ENCODE data around the gene PCARE.
"Not testable (repeated sequence)": the region's sequence is repeated elsewhere in the genome, so short reads cannot be mapped to it uniquely, and the experiment has no call there.

PCARE gene

DNA sequence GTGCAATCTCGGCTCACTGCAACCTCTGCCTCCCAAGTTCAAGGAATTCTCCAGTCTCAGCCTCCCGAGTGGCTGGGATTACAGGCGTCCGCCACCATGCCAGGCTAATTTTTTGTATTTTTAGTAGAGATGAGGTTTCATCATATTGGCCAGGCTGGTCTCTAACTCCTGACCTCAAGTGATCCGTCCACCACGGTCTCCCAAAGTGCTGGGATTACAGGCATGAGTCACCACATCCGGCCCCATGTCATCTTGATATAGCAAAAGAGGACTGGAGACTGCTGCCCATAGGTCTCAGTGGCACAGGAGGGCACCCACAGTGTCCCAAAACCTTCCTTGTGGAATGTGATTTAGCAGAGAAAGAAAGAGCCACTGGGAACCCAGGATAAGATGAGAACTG, 16.0 kb upstream of the PCARE start:
- DNase-seq, result not testable (repeated sequence)

DNA sequence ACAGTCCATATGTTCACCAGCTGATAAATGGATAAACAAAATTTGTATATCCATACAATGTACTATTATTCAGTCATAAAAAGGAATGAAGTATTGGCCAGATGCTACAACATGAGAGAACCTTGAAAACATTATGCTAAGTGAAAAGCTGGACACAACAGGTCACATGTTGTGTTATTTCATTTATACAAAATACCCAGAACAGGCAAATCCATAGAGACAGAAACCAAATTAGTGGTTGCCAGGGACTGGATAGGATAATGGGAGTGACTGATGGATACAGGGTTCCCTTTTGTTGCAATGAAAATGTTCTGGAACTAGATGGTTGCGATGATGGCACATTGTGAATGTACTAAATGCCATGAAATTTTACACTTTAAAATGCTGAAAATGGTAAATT, 10.2 kb upstream of the PCARE start:
- no peak for DNase-seq

DNA sequence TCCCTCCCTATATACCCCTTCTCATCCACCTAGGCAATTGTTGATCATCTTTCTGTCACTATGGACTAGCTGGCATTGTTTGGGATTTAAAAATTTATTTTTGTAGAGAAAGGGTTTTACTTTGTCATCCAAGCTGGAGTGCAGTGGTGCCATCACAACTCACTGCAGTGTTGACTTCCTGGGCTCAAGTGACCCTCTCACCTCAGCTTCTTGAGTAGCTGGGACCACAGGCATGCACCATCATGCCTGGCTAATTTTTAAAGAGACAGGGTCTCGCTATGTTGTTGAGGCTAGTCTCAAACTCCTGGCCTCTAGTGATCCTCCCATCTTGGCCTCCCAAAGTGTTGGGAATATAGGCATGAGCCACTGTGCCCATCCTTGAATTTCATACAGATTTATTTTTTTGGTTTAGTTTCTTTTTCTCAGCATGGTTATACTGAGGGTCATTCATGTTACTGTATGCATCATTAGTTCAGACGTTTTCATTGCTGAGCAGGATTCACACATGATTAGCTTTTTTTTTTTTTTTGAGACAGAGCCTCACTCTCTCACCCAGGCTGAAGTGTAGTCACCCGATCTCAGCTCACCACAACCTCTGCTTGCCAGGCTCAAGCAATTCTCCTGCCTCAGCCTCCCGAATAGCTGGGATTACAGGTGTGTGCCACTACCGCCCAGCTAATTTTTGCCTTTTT, 8.6 kb upstream of the PCARE start:
- no peak for DNase-seq

DNA sequence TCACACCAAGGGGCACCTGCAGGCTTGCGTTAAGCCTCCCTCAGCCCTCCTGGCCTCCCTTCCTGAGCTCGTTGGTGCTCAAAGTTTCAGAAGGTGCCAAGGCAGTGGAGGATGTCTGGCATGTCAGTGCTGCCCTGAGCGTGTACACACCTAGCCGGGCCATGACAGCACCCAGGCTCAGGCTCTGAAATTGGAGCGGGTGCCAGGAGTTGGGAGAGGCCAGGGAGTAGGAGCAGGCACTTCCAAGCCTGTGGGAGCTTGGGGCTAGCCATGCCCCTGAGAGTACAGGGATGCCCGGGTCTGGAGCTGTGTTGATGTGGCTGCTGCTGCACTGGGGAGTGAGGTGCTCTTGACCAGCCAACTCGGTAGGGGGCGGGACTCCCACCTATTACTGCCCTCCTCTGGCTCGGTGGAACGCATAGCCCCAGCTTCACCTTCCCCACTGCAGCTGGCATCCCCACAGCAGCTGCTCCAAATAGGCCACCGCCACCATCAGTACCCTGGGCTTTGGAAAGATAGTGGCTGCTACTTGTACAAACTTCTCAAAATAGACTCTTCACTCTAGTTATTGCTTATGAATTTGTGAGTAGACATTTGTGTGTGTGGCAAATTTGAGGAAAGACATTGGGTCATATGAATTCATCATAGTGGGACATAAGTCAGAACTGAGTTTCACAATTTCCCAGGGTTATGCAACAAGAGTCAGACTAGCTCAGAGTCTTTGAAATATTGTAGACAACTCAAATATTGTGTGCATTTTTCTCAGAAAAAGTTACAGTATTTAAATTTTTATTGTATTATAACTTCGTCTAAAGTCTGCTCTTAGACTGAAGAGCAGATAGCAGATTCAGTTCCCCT, 6.8 kb upstream of the PCARE start:
- DNase-seq, result no peak

DNA sequence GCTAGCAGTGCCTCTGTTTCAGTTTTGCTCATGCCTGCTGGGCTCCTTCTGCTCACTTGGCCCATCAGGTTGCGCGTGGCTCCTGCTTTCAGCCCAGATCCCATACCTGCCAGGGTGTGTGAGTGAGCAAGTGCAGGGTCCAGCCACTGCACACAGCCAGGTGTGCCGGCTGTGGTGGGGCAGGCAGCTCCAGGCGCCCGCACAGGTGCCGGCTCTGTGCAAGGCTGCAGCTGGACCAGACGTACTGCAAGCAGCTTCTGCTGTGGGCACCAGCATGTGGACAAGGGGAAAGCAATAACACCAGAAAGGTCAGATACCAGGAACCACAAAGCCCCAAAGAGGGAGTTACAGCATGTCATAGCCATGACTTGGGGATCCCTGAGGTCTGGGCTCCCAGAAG, 5.6 kb upstream of the PCARE start:
- no peak for DNase-seq

DNA sequence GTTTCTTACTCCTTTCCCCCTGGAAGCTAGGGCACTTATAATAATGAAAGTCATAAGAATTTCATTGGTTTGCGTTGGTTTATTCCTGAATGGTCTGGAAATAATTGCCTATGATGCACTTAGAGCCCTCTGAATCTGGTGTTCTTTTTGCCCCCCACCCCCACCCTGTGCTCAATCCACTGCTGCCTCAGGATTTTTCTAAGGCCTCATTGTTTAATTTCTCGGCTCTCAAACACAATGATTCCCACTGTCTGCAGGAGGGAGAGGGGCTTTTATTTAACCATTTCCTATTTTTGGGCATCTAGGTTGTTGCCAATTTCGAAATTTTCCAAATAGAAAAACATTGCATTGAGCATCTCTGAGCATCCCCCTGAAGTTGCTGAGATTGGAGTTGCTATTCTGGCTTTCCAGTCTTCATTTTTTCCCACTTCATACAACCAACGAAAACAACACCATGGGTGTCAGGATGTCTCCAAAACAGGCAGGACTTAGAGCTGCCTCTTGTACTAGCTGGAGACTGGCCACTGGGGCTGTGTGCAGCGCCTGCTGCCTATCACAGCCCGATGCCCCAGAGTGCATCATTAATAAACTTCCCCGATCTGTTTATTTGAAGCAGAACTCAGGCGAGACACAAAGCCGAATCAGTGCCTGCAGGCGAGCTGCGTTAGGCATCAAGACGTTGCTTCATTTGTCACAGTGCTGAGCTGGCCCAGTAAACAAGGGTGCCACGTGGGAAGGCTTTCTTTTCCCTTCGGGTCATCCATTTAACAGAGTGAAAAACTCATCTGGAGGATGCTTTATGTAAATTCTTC, 1.8 kb upstream of the PCARE start:
- DNase-seq, result no peak

DNA sequence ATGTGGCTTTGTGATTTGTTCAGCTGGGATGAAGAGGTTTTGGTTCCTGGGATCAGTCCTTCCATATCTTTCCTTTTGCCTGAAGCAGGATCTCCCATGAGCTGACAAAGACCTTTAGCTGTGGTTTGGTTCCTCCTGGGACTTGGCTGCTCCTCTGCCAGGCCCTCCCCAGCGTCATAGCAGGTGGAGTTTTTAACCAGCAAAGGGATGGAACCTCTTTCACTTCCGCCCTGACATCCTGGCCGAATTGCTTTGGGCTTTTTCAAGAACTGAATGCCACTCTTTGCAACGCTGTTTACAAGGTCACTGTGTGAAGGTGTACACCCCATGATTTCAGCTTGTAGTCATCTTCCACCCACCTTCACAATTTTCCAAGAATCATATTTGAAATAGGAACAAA, 390 bp downstream of the PCARE start:
- no peak for DNase-seq

DNA sequence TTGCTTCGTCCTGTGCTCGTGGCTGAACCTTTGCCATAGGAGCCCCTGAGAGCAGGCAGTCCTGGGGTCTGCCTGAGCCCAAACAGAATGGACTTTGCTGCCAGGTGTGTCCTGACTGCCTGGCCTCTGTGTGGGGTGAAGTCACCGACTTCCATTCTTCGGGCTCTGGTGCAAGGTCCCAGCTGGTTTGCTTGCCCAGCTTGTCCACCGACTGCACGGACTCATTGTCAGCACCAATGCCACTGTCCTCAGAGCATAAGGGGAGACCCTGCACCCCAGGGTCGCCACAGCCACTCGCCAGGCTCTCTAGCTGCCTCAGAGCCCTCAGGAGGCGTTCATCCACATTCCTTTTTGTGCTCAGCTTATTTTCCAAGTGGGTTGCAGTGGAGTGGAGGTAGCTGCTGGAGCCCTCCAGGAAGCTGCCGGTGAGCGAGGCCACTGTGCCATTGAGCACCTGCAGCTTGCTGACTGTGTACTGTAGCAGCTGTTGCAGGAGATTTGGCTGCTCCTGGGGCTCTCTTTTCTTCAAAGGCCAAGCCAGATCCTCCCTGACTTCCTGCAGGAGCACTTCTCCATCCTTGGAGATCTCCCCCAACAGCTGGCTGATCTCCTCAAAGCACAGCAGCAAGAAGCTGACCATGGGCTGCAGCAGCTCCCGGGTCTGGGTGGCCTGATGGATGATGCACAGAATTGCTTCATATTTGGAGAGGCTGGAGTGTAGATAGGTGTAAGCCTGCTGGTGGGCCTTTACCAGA, 1.2 kb downstream of the PCARE start:
- DNase-seq, result no peak

DNA sequence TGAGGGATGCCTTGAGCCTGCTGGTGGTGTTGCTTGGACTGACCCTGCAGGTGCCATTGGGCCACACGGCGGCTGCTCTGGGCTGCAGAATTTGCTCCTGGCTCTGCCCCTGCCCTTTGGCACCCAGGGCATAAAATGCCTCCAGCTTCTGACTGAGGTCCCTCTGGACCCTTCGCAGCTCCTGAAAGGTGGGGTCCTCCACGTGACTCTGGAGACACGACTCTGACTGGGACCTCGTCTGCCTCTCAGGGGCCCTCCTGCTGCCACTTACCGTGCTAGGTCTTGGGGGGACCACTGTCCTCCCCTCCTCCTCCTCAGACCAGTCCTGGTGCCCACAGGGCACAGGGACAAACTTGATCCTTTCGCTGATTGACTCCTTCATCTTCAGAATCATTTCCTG, 2.1 kb downstream of the PCARE start:
- no peak for DNase-seq

DNA sequence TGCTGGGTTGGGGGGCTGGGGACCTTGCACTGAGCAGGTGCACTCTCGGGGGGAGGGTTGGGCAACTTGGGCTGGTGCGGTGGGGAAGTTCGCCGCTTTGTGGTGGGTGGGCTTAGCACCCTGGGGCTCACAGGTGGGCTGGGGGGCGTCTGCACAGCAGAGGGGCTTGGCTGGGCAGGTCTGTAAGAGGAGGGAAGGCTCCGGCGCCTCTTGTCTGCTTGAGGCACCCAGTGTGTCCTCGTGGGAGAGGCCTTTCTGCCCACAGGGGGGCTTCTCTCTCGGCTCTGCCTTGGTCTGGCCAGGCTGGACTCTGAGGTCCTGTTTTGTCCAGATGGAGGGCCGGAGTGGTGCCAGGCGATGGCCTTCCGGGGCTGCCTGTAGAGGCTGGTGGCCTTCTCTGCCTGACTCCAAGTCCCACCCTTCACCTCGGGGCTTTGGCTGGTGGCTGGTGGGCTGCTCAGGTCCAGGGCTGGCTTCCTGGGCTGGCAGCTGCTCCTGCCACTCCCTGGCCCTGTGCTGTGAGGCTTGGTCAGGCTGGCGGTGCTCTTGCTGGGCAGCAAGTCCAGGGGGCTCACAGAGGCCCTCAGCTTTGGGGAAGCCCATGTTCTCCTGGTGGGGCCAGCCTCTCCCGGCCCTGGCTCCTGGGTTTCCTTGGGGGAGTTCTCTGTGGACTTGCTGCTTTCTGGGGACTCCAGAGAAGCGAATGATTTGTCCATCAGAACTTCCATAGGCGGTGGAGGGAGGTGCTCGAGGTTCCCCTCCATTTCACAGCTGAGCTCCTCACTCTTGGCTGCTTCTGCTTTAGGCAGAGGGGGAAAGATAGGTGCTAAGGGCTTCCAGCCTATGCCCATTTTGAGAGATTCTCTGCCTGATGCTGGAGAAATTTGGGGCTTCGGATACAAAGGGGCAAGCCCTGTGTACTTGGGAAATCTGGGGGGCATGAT, 3.0 kb downstream of the PCARE start:
- no peak for DNase-seq

DNA sequence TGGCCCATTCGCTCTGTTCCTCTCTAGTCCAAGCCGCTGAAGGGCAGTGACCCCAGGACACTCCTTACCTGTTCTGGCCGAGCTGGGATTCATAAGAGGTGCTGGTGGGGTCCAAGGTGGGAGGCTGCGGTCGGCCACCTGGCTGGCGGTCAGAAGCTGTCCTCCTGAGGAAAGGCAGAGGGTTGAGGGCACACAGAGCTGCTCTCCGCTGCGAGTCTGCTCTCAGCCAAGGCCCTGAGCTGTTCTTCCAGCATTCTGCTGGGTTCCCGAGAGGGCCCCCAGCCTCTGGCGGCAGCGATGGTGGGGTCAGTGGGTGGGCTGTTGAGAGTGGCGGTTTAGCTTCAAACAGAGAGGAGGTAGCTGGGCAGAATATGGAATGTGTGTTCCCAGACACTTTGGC, 3.8 kb downstream of the PCARE start:
- no peak for DNase-seq

DNA sequence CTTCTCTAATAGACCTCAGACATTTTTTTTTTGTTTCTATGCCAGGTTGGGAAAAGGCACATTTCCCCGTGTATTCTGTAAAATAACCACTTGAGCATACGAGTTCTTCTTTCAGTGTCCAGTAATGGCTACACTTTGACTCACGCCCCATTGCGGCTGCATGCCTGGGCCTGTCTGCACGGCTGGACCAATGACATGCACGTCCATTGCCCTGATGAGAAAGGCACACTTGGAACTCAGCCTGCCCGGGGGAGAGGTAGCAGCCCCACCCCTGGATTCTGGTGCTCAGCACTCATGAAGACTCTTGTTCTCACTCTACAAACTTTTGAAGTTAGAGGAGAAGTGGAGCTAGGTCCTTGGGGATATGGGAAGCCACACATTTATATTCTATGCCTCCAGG, 5.8 kb downstream of the PCARE start:
- DNase-seq, result no peak

DNA sequence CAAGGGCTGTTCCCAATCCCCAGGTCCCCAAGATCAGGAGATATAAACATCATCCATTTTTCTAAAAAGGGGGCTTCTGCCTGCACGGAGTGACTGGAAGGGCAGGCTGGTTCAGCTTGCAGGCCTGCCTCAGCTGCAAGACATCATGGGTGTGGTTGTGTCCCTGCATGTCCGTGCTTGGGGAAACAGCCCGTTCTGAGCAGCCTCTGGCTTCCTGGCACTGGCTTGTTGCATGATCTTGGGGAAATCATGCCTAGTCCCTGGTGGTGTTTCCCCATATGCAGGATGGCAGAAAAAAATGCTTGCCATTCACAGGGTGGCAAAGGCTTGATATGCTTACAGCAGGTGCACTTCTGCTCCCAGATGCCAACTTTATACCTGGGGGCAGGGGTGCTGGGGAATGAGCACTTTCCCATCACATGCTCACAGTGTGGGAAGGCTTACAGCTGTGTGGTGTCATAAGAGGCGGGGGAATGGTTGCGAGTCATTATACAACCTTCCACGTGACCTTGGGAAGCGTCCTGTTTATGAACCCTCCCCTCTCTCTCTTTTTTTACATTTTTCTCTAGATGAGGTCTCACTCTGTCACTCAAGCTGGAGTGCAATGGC, 7.2 kb downstream of the PCARE start:
- no peak for DNase-seq

DNA sequence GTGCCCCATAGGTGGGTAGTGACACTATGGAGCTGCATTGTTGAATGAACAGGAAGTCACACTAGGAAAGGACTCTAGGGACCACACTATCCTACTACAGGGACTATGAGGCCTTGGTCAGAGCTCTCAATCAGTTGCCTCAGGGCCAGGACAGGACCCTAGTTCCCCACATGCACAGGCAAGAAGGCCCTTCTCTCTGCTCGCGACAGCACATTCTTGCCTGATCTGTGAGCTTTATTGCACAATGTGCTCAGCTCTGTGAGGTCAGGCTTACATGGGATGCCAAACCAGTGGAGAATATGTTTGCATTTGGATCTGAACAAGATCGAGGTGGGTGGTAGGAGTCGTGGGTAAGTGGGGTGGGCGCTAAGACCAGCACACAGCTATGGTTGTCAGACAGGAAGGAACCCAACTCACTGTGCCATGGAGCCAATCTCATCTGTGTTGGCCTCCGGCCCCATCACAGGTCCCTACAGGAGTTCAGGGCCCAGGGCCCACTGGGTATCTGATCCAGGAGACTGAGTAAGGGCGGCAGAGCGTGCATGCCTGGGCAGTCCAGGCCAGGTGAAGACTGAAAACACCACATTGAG, 8.0 kb downstream of the PCARE start:
- no peak for DNase-seq

DNA sequence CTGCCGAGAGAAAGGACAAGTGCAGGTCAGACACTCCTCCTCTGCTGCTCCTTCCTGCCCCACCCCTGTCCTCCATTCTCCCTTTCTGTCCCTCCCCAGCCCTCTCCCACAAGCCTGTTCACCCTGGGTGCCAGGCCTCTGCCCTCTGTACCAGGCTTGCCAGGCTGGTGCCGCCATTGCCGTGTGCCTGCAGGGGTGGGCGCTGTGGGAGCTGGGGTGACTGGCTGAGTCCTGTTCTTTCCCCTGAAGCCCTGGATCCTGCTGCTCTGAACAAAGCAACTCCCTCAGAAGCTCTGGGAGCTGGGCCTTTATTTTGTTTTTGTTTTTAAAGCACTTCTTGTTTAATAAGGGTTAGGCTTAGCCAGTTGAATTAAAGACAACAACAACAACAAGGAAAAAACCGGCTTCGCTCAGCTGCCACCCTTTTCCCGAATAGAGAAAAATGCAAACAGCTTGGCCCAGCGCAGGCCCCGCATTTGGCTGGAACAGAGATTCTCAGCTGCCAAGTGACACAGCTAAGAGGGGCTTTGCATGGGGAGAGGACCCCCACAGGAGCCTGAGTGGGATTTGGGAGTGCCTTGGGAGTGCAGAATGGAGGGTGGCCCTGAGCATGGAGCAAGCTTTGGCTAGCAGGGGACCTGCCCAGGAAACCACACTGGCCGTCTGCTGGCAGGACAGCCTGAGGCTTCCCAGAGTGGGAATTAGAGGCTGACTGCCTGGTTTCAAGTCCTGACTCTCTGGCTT, 9.1 kb downstream of the PCARE start:
- no peak for DNase-seq

DNA sequence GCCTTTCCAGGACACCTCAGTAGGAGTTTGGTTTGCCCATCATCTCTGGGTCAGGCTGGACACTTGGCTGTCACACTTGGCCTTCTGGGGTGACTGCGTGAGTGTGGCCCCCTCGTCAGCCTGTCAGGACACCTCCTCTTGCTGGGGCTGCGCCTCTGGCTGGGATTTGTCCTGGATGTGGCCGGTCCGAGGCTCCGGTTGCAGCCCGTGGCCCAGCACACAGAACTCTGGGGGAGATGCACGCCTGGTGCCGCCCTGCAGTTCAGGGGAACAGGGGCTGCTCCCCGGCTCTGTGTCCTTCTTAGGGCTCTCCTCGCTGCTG, 9.6 kb downstream of the PCARE start:
- DNase-seq, result no peak

DNA sequence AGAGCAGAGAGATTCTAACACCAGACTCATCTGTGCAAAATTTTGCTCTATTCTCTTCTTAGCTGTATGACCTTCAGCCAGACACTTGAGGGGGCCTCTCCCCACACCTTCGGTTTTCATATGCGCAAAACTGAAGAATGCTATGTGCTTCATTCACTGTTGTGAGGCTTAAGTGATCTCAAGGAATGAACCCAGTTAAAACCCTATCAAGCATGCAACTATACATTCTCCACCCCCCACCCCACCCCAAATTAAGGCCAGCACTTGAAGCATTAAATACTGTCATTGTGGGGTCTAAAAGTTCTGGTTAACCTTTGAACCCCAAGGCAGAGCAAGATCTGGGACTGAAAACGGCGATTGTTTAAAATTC, 10.0 kb downstream of the PCARE start:
- DNase-seq, result no peak

DNA sequence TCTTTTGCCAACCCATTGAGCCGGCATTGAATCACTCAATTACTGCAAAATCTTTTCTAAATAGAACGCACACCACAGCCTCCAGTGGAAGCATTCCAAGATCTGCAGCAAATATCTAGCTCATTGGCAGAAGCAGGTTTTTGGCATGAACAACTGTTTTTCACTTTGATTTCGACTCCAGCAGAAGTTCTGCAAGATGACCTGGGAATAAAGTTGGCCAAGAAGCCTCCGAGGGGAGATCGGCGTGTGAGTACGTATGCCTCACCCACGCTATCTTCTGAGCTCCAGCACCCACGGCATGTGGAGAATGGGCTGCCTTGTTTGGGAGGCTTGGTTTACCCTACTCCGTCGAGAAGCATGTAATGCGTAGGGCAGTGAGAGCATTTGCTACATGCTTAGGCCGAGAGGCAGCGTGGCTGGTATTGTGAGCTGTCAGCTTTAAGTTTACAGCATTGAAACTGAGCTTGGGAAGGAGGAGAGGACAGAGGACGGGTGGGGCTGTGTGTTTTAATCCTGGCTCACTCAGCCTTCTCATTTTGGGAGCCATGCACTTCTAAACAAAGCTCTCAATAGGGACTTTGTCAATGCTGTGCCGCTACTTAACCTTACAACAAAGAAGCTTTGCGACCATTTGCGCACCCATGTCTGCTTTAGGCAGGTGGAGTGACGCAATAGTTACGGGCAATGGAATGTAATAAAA, 10.5 kb downstream of the PCARE start:
- DNase-seq, result no peak

DNA sequence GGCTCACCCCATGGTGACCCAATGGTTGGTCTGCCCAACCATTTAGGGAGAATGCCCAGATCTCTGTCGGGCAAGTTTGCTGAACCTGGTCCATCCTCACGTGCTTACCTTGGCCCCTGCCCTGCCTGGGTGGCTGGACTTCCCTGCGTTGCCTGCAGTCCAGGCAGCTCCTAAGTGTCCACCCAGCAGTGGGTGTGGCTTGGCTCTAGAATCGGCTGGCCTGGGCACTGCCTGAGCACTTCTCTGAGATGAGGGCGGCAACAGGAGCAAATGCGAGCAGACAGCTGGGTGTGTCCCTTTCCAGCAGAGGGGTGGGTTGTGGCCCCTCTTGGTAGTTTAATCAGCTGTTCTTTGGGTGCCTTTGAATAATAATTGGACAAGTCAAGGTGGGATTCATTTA, 11.3 kb downstream of the PCARE start:
- DNase-seq, result no peak

DNA sequence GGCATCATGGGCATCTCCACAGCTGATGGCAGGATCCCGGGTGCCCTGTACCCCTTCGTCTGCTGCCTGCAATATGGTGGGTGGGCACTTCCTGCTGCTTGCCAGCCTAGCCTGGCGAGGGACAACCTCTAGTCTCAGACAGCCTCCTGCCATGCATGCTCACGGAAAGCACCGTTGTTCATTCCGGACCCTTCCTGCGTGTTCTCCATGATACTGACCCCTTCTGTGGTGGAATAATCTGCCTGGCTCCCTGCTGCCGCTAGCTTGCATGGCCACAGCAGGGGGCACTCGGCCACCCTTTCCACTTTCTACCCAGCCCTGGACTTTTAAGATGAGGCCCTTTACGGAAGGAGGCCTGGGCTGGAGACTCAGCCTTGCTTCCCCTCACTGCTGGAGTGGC, 12.0 kb downstream of the PCARE start:
- DNase-seq, result no peak

All from SHP77 treated with DMSO at 0.1 percent for 48 hours (cell line).